Measurements from ENCODE around the gene CD69. TPM values are rescaled to one million over a fixed set of nuclear protein-coding genes. Genes with fewer than 3 reads are reported as not detected.
"Not testable (repeated sequence)": the region's sequence is repeated elsewhere in the genome, so short reads cannot be mapped to it uniquely, and the experiment has no call there.

CD69 gene
- total and polyA plus RNA-seq, 9 donors: 0.34 to 1.8 (median 0.92) TPM

- H3K27me3 ChIP-seq (ENCODE audit: control insufficient read depth, insufficient read depth, low read length): no peaks in the 10 kb centered on the region
- 55% methylated on average over 4 of the region's 9 CpGs for WGBS (ENCODE audit: insufficient coverage)
- no peaks in the 10 kb centered on the region for H3K4me1 ChIP-seq (ENCODE audit: control insufficient read depth, insufficient read depth, low read length)
- no peaks in the 10 kb centered on the region for H3K36me3 ChIP-seq (ENCODE audit: control insufficient read depth, insufficient read depth, low read length)
- H3K4me3 ChIP-seq (ENCODE audit: low read length): no peak overlapping the region
- H3K27ac ChIP-seq (ENCODE audit: low read length): no peak overlapping the region
- no peak for DNase-seq
- no peaks in the 10 kb centered on the region for H3K9me3 ChIP-seq (replicated peaks; ENCODE audit: control insufficient read depth, low read depth, low read length)
Observed at GRCh38 chr12:9751204-9752144, 9.2 kb downstream of the CD69 start.

GRCh38 chr12:9750276-9751203 is 10.2 kb downstream of the CD69 start:
- Histone ChIP-seq H3K4me3 (ENCODE audit: low read length) (no peak overlapping the region), H3K36me3 (ENCODE audit: control insufficient read depth, insufficient read depth, low read length) (no peaks in the 10 kb centered on the region), H3K27ac (ENCODE audit: low read length) (no peak overlapping the region), H3K27me3 (ENCODE audit: control insufficient read depth, insufficient read depth, low read length) (no peaks in the 10 kb centered on the region), H3K4me1 (ENCODE audit: control insufficient read depth, insufficient read depth, low read length) (no peaks in the 10 kb centered on the region), H3K9me3 (replicated peaks; ENCODE audit: control insufficient read depth, low read depth, low read length) (no peaks in the 10 kb centered on the region)
- 0% methylated on average over 8 of the region's 20 CpGs for WGBS (ENCODE audit: insufficient coverage)
- DNase-seq: peak; percentile 74

GRCh38 chr12:9749640-9750039 is 11.1 kb downstream of the CD69 start:
- Histone ChIP-seq H3K4me3 (ENCODE audit: low read length) (no peak overlapping the region), H3K27me3 (ENCODE audit: control insufficient read depth, insufficient read depth, low read length) (no peaks in the 10 kb centered on the region), H3K27ac (ENCODE audit: low read length) (no peak overlapping the region), H3K36me3 (ENCODE audit: control insufficient read depth, insufficient read depth, low read length) (no peaks in the 10 kb centered on the region), H3K9me3 (replicated peaks; ENCODE audit: control insufficient read depth, low read depth, low read length) (no peaks in the 10 kb centered on the region), H3K4me1 (ENCODE audit: control insufficient read depth, insufficient read depth, low read length) (no peaks in the 10 kb centered on the region)
- DNase-seq: no peak
- WGBS (ENCODE audit: insufficient coverage): no CpG with 5 or more reads among the region's 1 CpG

GRCh38 chr12:9745199-9745598 is 15.5 kb downstream of the CD69 start:
- H3K4me3 ChIP-seq (ENCODE audit: low read length): no peak overlapping the region
- H3K4me1 ChIP-seq (ENCODE audit: control insufficient read depth, insufficient read depth, low read length): no peaks in the 10 kb centered on the region
- no peaks in the 10 kb centered on the region for H3K9me3 ChIP-seq (replicated peaks; ENCODE audit: control insufficient read depth, low read depth, low read length)
- no peaks in the 10 kb centered on the region for H3K36me3 ChIP-seq (ENCODE audit: control insufficient read depth, insufficient read depth, low read length)
- H3K27ac ChIP-seq (ENCODE audit: low read length): no peak overlapping the region
- WGBS (ENCODE audit: insufficient coverage): 27% methylated on average over 2 of the region's 3 CpGs
- DNase-seq: no peak
- no peaks in the 10 kb centered on the region for H3K27me3 ChIP-seq (ENCODE audit: control insufficient read depth, insufficient read depth, low read length)

GRCh38 chr12:9742661-9743060 is 18.0 kb downstream of the CD69 start:
- Histone ChIP-seq H3K4me1 (ENCODE audit: control insufficient read depth, insufficient read depth, low read length) (no peaks in the 10 kb centered on the region), H3K4me3 (ENCODE audit: low read length) (no peak overlapping the region), H3K27me3 (ENCODE audit: control insufficient read depth, insufficient read depth, low read length) (no peaks in the 10 kb centered on the region), H3K36me3 (ENCODE audit: control insufficient read depth, insufficient read depth, low read length) (no peaks in the 10 kb centered on the region), H3K27ac (ENCODE audit: low read length) (no peak overlapping the region), H3K9me3 (replicated peaks; ENCODE audit: control insufficient read depth, low read depth, low read length) (no peaks in the 10 kb centered on the region)
- 37% methylated on average over 4 of the region's 5 CpGs for WGBS (ENCODE audit: insufficient coverage)
- no peak for DNase-seq

GRCh38 chr12:9741726-9742125 is 19.0 kb downstream of the CD69 start:
- no CpG with 5 or more reads among the region's 4 CpGs for WGBS (ENCODE audit: insufficient coverage)
- H3K27ac ChIP-seq (ENCODE audit: low read length): no peak overlapping the region
- H3K9me3 ChIP-seq (replicated peaks; ENCODE audit: control insufficient read depth, low read depth, low read length): no peaks in the 10 kb centered on the region
- DNase-seq: no peak
- H3K27me3 ChIP-seq (ENCODE audit: control insufficient read depth, insufficient read depth, low read length): no peaks in the 10 kb centered on the region
- H3K4me3 ChIP-seq (ENCODE audit: low read length): no peak overlapping the region
- H3K36me3 ChIP-seq (ENCODE audit: control insufficient read depth, insufficient read depth, low read length): no peaks in the 10 kb centered on the region
- no peaks in the 10 kb centered on the region for H3K4me1 ChIP-seq (ENCODE audit: control insufficient read depth, insufficient read depth, low read length)

- Histone ChIP-seq H3K36me3 (ENCODE audit: control insufficient read depth, insufficient read depth, low read length) (no peaks in the 10 kb centered on the region), H3K4me3 (ENCODE audit: low read length) (no peak overlapping the region), H3K9me3 (replicated peaks; ENCODE audit: control insufficient read depth, low read depth, low read length) (no peaks in the 10 kb centered on the region), H3K4me1 (ENCODE audit: control insufficient read depth, insufficient read depth, low read length) (no peaks in the 10 kb centered on the region), H3K27me3 (ENCODE audit: control insufficient read depth, insufficient read depth, low read length) (no peaks in the 10 kb centered on the region), H3K27ac (ENCODE audit: low read length) (no peak overlapping the region)
- no peak for DNase-seq
- WGBS (ENCODE audit: insufficient coverage): 78% methylated on average over 4 of the region's 7 CpGs
Observed at GRCh38 chr12:9740106-9740750, 20.5 kb downstream of the CD69 start.

GRCh38 chr12:9739404-9740105 is 21.1 kb downstream of the CD69 start:
- not testable (repeated sequence) for H3K27me3 ChIP-seq (ENCODE audit: control insufficient read depth, insufficient read depth, low read length); H3K9me3 ChIP-seq (replicated peaks; ENCODE audit: control insufficient read depth, low read depth, low read length); H3K4me3 ChIP-seq (ENCODE audit: low read length); H3K36me3 ChIP-seq (ENCODE audit: control insufficient read depth, insufficient read depth, low read length); DNase-seq; H3K27ac ChIP-seq (ENCODE audit: low read length); H3K4me1 ChIP-seq (ENCODE audit: control insufficient read depth, insufficient read depth, low read length)
- WGBS (ENCODE audit: insufficient coverage): 66% methylated on average over 45 of the region's 54 CpGs

- not testable (repeated sequence) for H3K9me3 ChIP-seq (replicated peaks; ENCODE audit: control insufficient read depth, low read depth, low read length); H3K27me3 ChIP-seq (ENCODE audit: control insufficient read depth, insufficient read depth, low read length); H3K4me1 ChIP-seq (ENCODE audit: control insufficient read depth, insufficient read depth, low read length); H3K36me3 ChIP-seq (ENCODE audit: control insufficient read depth, insufficient read depth, low read length); H3K4me3 ChIP-seq (ENCODE audit: low read length); H3K27ac ChIP-seq (ENCODE audit: low read length); DNase-seq
- WGBS (ENCODE audit: insufficient coverage): 81% methylated on average over 13 of the region's 14 CpGs
Observed at GRCh38 chr12:9738905-9739304, 21.8 kb downstream of the CD69 start.
